Measurements from ENCODE around the gene FER.

The FER gene

DNA sequence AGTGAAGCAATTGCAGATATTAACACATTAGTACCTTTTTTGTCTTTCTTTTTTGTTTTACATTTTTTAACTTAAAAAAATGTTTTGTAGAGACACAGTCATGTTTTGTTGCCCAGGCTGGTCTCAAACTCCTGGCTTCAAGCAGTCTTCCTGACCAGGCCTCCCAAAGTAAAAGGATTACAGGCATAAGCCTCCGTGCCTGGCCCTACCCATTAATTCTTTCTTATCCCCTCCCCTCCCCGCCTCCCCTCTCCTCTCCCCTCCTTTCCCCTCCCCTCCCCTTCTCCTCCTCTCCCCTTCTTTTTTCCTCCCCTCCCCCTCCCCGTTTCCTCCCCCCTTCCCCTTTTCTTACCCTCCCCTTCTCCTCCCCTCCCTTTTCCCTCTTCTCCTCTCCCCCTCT, 182.4 kb downstream of the FER start:
- Histone ChIP-seq H3K4me3 (ENCODE audit: low read length) (no peak overlapping the region), H4K20me1 (ENCODE audit: control insufficient read depth, insufficient read depth, low read depth, low read length) (no peaks in the 10 kb centered on the region), H3F3A (ENCODE audit: control insufficient read depth, insufficient read depth) (no peaks in the 10 kb centered on the region), H3K9me2 (replicated peaks; ENCODE audit: control insufficient read depth, low read length) (no peaks in the 10 kb centered on the region), H3K27me3 (ENCODE audit: control insufficient read depth, low read length) (no peaks in the 10 kb centered on the region), H3K9me3 (ENCODE audit: control insufficient read depth, insufficient read depth, low read length) (no peaks in the 10 kb centered on the region), H3K27ac (ENCODE audit: low read depth, low read length) (no peak overlapping the region), H3K36me3 (ENCODE audit: control insufficient read depth, low read length) (no peaks in the 10 kb centered on the region), H3K4me1 (ENCODE audit: control insufficient read depth, low read length) (no peaks in the 10 kb centered on the region), H3K4me2 (ENCODE audit: low read length) (no peak overlapping the region), H3K79me2 (ENCODE audit: control insufficient read depth, low read length) (no peaks in the 10 kb centered on the region)
- TF ChIP-seq, protein P1, sequence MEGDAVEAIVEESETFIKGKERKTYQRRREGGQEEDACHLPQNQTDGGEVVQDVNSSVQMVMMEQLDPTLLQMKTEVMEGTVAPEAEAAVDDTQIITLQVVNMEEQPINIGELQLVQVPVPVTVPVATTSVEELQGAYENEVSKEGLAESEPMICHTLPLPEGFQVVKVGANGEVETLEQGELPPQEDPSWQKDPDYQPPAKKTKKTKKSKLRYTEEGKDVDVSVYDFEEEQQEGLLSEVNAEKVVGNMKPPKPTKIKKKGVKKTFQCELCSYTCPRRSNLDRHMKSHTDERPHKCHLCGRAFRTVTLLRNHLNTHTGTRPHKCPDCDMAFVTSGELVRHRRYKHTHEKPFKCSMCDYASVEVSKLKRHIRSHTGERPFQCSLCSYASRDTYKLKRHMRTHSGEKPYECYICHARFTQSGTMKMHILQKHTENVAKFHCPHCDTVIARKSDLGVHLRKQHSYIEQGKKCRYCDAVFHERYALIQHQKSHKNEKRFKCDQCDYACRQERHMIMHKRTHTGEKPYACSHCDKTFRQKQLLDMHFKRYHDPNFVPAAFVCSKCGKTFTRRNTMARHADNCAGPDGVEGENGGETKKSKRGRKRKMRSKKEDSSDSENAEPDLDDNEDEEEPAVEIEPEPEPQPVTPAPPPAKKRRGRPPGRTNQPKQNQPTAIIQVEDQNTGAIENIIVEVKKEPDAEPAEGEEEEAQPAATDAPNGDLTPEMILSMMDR (IDR thresholded peaks at IDR 0.05; ENCODE audit: low read depth, low read length, poor library complexity, severe bottlenecking) = no peak
- no peak for TF ChIP-seq EZH2phosphoT487 (IDR thresholded peaks at IDR 0.05; ENCODE audit: borderline replicate concordance, low read length)

DNA sequence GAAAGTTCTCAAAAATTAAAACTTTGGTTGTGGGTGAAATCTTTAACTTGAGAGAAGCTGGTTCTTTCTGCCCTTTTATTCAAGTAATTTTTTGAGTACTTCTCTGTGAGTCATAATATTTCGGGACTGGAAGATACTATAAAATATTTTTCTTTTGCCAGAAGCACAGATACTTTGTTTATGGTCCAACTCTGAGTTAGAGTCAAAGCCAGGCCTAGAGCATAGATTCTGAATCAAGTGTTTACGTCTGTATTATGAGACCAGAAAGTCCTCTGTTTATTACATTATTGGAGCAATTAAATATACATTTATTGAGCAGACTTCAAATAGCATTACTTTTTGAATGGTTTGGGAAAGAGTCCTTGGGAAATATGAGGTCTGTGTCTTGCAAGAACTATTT, 187.9 kb downstream of the FER start:
- TF ChIP-seq, protein P1 (IDR thresholded peaks at IDR 0.05; ENCODE audit: low read depth, low read length, poor library complexity, severe bottlenecking) = no peak
- TF ChIP-seq EZH2phosphoT487 (IDR thresholded peaks at IDR 0.05; ENCODE audit: borderline replicate concordance, low read length) = no peak
- Histone ChIP-seq H3K4me2 (ENCODE audit: low read length) (no peak overlapping the region), H3K36me3 (ENCODE audit: control insufficient read depth, low read length) (no peaks in the 10 kb centered on the region), H3K9me3 (ENCODE audit: control insufficient read depth, insufficient read depth, low read length) (no peaks in the 10 kb centered on the region), H3K4me3 (ENCODE audit: low read length) (no peak overlapping the region), H3F3A (ENCODE audit: control insufficient read depth, insufficient read depth) (no peaks in the 10 kb centered on the region), H3K27ac (ENCODE audit: low read depth, low read length) (no peak overlapping the region), H4K20me1 (ENCODE audit: control insufficient read depth, insufficient read depth, low read depth, low read length) (no peaks in the 10 kb centered on the region), H3K4me1 (ENCODE audit: control insufficient read depth, low read length) (no peaks in the 10 kb centered on the region), H3K79me2 (ENCODE audit: control insufficient read depth, low read length) (no peaks in the 10 kb centered on the region), H3K9me2 (replicated peaks; ENCODE audit: control insufficient read depth, low read length) (no peaks in the 10 kb centered on the region), H3K27me3 (ENCODE audit: control insufficient read depth, low read length) (no peaks in the 10 kb centered on the region)

DNA sequence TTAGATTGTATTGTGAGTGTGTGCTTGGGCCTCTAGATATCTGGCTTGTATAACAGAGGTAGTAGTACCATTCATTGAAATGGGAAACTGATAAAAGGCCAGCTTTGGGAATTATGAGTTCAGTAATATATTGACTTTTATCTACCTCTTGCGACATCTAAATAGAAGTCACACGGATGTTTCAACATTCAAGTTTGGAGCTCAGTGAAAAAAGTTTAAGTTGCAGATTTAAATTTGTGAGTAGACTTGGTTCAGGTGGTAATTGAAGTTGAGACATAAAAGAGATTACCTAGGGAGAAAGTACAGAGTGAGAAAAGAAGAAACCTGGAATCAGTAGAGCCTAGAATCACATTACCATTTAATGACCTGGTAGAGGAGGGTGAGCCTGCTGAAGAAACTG, 189.5 kb downstream of the FER start:
- Histone ChIP-seq H3F3A (ENCODE audit: control insufficient read depth, insufficient read depth) (no peaks in the 10 kb centered on the region), H3K9me3 (ENCODE audit: control insufficient read depth, insufficient read depth, low read length) (no peaks in the 10 kb centered on the region), H3K9me2 (replicated peaks; ENCODE audit: control insufficient read depth, low read length) (no peaks in the 10 kb centered on the region), H3K79me2 (ENCODE audit: control insufficient read depth, low read length) (no peaks in the 10 kb centered on the region), H3K27me3 (ENCODE audit: control insufficient read depth, low read length) (no peaks in the 10 kb centered on the region), H3K4me3 (ENCODE audit: low read length) (no peak overlapping the region), H3K4me1 (ENCODE audit: control insufficient read depth, low read length) (no peaks in the 10 kb centered on the region), H4K20me1 (ENCODE audit: control insufficient read depth, insufficient read depth, low read depth, low read length) (no peaks in the 10 kb centered on the region), H3K27ac (ENCODE audit: low read depth, low read length) (no peak overlapping the region), H3K36me3 (ENCODE audit: control insufficient read depth, low read length) (no peaks in the 10 kb centered on the region), H3K4me2 (ENCODE audit: low read length) (no peak overlapping the region)
- TF ChIP-seq, protein P1 (IDR thresholded peaks at IDR 0.05; ENCODE audit: low read depth, low read length, poor library complexity, severe bottlenecking) = no peak
- no peak for TF ChIP-seq EZH2phosphoT487 (IDR thresholded peaks at IDR 0.05; ENCODE audit: borderline replicate concordance, low read length)

DNA sequence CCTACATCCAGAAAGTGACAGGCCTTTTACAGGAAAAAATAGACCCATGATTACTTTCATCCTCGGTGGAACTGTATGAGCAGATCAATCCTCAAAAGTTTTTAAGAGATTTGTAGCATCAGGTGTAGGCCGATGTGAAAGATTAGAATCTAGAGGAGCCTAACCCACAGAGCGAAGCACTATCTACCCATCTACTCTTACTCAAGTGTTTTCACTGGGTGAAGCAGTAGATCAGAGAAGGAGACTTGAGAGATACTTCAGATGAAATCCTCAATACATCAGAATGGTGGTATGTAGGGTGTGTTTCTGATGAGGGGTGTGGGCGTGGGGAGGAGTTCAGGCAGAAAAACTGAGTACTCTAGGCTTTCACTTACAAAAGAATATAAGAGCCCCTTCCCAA, 192.8 kb downstream of the FER start:
- TF ChIP-seq, protein P1 (IDR thresholded peaks at IDR 0.05; ENCODE audit: low read depth, low read length, poor library complexity, severe bottlenecking) = no peak
- TF ChIP-seq EZH2phosphoT487 (IDR thresholded peaks at IDR 0.05; ENCODE audit: borderline replicate concordance, low read length) = no peak
- Histone ChIP-seq H3K79me2 (ENCODE audit: control insufficient read depth, low read length) (no peaks in the 10 kb centered on the region), H3K4me1 (ENCODE audit: control insufficient read depth, low read length) (no peaks in the 10 kb centered on the region), H3K9me2 (replicated peaks; ENCODE audit: control insufficient read depth, low read length) (no peaks in the 10 kb centered on the region), H4K20me1 (ENCODE audit: control insufficient read depth, insufficient read depth, low read depth, low read length) (no peaks in the 10 kb centered on the region), H3K27ac (ENCODE audit: low read depth, low read length) (no peak overlapping the region), H3K36me3 (ENCODE audit: control insufficient read depth, low read length) (no peaks in the 10 kb centered on the region), H3K27me3 (ENCODE audit: control insufficient read depth, low read length) (no peaks in the 10 kb centered on the region), H3K9me3 (ENCODE audit: control insufficient read depth, insufficient read depth, low read length) (no peaks in the 10 kb centered on the region), H3K4me2 (ENCODE audit: low read length) (no peak overlapping the region), H3F3A (ENCODE audit: control insufficient read depth, insufficient read depth) (no peaks in the 10 kb centered on the region), H3K4me3 (ENCODE audit: low read length) (no peak overlapping the region)
